HT-29 (cell line): ENCODE measurements around the gene ALDH3B1. TPM values are rescaled to one million over a fixed set of nuclear protein-coding genes. Genes with fewer than 3 reads are reported as not detected.

Source experiments
- DNase-seq: peaks from one replicate; pipeline ENCODE4 v3.0.0-alpha.2; 2015; ENCODE audit warnings: low spot score
- small RNA-seq: library from RNA; depleted of rRNA; stranded (forward); fragments of <200 nt; gene quantifications from one replicate; pipeline ENCODE3, GENCODE V24; 2014
- total RNA-seq: library from RNA; depleted of rRNA; stranded (reverse); fragments of >200 nt; shearing (Covaris generic); gene quantifications from 2 replicates; pipeline ENCODE4 v1.2.3, GENCODE V29; 2014; rRNA removed

Gene ALDH3B1
- total RNA-seq, 1 experiment from 2014 or later, result 108 TPM

DNA sequence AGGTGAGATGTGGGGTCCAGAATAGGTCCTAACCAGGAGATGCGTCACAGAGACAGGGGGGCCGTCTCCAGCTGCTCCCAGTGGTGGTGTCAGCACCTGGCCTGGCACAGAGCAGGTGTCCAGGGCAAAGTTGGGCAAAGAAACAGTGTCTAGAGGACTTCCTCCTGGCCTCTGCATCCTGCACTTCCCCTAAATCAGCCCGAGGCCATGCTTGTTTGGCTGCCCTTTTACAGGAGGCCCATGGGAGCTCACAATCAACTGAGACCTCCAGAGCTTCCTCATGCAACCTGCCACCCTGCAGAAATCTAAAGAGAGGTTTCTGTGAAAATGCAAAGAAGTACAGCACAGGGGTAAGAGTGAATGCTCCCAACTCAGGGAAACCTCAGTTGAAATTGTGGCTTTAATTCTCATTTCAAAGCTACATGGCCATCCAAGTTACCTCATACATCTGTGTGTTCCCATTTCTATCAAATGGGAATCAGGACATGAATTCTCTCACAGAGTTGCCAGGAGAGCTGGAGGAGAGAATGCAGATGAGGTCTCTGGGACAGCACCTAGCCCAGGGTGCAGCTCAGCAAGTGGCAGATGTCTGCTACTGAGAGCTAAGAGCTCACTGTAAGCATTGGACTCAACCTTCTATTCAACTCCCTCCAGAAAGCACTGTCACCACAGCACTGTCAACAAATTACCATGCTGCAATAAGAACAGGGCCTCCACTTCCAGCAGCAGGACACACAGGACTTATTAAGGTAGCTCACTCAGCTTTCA is 61.3 kb downstream of the ALDH3B1 start:
- DNase-seq, result no peak

DNA sequence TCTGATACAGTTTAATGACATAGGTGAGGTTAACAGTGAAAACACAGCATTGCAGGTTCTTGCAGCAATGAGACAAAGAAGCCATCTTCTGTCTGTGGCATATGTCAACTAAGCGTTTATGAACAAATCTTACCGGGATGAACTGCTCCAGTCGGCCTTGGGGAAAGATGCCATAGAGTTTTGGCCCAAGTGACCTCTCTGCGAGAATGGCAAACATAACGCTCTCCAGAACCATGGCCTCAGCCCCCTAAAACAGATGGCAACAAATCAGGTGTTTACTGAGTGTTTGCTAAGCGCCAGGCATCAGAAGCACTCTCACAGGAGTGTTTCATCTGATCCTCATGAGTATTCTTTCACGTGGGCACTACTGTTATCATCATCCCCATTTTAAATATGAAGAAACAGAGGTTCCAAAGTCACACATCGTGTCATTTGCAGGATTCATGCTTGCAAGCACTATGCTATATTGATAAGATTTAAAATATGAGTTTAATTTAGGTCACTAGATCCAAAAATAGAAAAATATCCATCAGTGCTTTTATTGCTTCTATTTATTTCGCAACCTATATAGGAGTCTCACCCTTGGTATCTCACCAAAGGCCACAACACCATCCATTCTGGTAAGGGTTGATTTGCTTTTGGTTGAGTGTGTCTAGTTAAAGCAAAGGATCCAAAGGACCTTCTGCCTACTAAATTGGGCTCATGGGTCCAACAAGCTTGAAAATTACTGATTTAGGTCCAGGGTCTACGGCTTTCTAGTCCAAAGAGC is 64.6 kb downstream of the ALDH3B1 start:
- DNase-seq, result no peak

- DNase-seq, result peak; percentile 50
Observed at GRCh38 chr11:68076371-68077042, 66.4 kb downstream of the ALDH3B1 start.

GRCh38 chr11:68077617-68078582 is 67.8 kb downstream of the ALDH3B1 start:
- no peak for DNase-seq

Small RNA genes lying within 50 kb of the gene (small RNA-seq; reads per million reads assigned to genes)
- not detected for gene MIR6753

Other genes with a start within 250 kb of the ALDH3B1 start
- gene UNC93B1, start 6.2 kb upstream of the ALDH3B1 start, total RNA-seq, result 164 and 197 TPM in 2 replicates
- gene NDUFS8, start 20.4 kb downstream of the ALDH3B1 start, total RNA-seq, result 564 and 590 TPM in 2 replicates
- 219 and 232 TPM in 2 replicates for gene TCIRG1, start 28.7 kb downstream of the ALDH3B1 start, total RNA-seq
- gene CHKA, start 111.1 kb downstream of the ALDH3B1 start, total RNA-seq, result 67.9 and 79.4 TPM in 2 replicates
- 26.5 and 27.2 TPM in 2 replicates for gene KMT5B, start 203.0 kb downstream of the ALDH3B1 start, total RNA-seq